ENCODE data around the gene FAM98B.
A peak's percentile ranks its signal among the peaks of the same experiment; 100 is the strongest.
"Not testable (repeated sequence)": the region's sequence is repeated elsewhere in the genome, so short reads cannot be mapped to it uniquely, and the experiment has no call there.

The FAM98B gene

DNA sequence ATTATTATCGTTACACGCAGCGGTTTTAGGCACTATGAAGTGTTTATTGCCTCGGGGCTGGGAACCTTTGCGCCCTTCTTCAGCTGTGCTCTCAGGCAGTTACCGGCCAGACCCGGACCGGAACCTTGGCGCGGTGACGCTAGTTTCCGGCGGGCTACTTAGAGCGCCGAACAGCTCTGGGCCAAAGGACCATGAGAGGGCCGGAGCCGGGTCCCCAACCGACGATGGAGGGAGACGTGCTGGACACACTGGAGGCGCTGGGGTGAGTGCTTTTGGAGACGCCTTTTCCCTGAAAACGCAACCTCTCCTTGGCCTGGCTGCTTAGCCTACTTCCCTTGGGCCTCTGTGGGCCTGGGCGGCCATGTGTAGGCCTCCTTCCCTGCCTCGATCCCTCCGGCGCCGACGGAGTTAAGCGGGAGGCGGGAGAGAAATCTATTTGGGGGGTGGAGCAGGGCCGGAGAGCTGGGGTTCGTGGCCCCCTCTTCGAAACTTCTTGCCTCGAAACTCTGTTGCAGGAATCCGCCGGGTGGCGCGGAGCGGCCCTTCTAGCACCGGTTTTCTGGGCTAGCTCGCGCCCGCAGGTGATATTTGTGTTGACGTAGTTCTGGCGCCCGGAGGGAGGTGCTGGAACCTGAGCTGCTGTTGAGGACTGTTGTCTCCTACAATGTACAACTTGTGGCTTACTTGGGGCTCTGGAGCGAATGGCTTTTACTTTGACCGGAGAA, at the start of gene FAM98B:
FAM98B (plus strand) TSS at position 157 of the 725 bp plus-strand sequence; CDS start at position 192, 35 bp downstream.
- peak; percentile 91 for DNase-seq (ENCODE audit: low spot score)

DNA sequence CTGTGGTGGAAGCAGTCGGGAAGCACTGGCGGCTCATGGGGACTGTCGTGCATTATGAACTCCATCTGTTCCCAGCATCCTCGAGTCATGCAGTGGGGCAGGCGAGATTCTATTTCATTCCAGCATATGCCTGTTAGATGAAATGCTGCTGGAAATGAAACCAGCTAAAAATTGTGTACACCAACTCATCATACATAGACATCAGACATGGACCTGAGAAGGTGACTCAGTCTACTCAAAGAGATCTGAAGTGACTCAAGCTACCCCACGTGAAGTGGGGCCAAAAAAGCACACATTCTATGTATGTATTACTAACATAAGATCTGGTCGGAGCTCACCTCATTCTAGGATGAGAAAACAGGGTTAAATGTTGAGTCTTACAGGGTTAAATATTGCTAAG, 47.5 kb upstream of the FAM98B start:
- no peak for DNase-seq (ENCODE audit: low spot score)

DNA sequence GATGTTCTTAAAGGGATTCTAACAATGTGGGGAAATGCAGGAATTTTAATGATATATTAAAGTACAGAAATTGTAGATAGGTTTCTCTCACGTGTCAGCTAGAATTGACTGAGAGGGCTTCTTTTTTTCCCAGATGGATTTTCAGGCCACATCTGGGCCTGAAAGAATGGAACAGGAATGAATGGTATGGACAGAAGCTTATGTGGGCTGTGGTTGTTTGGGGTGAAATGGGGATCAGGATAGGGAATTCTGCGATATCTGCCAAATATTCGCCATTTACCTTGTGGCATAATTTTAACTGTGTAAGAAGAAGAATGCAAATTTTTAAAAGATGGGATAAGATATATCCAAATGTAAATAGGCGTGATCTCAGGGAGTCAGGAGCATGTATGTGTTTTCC, 45.4 kb upstream of the FAM98B start:
- no peak for DNase-seq (ENCODE audit: low spot score)

DNA sequence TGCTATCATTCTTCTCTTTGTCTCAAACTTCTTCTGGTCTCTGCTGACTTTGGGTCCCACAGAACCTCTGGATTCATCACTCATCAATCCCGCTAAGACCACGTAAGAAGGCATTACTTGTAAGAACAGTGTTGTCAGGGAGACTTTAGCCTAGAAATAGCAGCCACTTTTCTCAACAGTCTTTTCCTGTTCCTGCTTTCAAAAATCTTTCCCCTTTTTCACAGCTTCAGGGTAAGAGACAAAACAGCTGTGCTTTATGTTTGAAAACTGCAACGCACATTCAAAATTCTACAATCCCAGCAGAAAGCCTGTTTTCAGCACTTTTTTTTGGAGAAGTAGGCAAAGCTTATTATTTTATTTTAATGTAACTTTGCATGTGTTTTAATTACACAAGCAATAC, 42.0 kb upstream of the FAM98B start:
- no peak for DNase-seq (ENCODE audit: low spot score)

DNA sequence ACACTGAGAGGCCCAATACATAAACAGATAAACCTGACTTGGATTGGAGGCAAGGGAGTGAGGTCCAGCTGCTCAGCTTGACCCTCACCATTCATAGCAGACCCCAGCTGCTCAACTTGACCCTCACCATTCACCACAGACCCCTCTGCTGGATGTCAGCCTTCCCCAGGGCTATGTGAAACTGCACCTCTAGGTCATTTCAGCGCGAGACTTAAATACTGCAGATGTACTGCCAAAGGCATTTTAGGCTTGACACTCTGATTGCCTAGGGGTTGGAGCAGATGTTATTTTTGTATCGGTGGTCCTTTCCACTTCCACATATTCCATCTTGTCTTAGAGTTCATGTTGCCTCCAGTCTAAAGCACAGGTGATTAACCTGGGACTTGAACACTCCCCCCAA, 41.5 kb upstream of the FAM98B start:
- no peak for DNase-seq (ENCODE audit: low spot score)

DNA sequence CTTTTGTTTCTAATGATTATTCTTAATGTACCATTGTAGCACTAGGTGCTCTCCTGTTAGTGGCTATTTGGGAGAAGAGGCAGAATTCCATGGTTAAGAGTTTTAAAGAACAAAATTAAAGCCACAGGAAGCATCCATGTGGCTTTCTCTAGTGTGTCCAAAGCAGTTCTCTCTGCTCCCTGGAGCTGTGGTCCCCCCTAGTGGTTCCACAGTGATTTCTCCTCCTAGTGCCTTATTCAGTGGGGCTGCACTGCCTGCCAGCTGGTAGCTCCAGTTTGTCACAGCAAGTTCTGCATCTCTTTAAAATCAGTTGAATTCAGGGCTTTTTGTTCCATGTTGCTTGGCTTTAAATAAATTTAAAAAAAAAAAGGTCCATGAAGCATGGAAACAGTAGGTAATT, 39.6 kb upstream of the FAM98B start:
- DNase-seq (ENCODE audit: low spot score) = no peak

DNA sequence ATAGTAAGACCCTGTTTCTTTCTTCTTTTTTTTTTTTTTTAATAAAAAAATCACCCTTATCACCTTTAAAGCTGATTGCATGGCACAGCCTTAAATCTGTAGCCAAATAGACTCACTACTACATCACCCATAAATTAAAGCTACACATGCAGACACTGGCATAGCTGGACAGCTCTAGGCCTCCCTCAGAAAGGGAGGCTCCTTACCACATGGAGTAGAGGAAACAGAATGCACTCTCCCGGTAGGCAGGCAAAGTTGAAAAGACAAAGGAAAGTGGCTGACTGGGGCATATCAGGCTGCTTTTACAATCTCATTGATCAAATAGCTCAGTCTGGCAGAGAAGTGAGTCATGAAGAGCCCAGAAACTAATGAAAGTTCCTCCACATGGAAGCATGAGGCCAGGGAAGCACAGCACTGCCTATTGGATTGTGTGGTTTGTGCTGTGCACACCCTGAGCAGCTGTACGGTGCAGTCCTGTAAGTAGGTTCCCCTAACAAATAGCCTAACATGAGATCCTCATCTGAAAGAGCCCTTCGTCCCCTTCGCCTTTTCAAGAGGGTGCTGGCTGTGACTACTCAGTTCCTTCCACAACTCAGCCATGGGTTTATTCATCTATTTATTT, 32.7 kb upstream of the FAM98B start:
- DNase-seq (ENCODE audit: low spot score) = no peak

DNA sequence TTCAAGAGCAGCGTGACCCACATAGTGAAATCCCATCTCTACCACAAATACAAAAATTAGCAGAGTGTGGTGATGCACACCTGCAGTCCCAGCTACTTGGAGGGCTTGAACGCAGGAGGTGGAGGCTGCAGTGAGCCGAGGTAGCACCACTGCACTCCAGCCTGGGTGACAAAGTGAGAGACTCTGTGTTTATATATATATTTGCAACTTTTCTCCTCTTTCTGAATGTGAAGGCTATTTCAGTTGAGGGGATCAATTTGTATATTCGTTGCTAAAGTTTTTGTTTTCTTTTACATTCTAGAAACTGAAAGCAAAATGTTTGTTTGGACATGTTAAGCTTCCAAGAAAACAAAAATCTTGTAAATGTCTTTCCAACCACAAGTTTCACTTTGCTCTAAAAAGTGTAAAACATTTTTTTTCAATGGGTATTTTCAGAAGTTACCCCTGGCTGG, 29.8 kb upstream of the FAM98B start:
- no peak for DNase-seq (ENCODE audit: low spot score)

DNA sequence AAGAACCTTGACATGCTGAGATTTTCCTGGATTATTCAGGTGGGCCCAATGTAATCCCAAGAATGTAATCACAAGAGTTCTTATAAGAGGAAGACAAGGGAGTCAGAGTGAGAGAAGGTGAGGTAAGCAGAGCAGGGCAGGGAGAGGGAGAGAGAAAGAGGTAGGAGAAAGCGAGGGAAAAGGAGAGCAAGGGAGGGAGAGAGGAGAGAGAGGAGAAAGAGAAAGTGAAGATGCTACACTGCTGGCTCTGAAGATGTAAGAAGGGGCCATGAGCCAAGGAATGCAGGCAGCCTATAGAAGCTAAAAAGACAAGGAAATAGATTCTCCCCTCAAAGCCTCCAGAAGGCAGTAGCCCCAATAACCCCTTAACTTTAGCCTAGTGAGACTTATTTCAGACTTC, 28.7 kb upstream of the FAM98B start:
- no peak for DNase-seq (ENCODE audit: low spot score)

DNA sequence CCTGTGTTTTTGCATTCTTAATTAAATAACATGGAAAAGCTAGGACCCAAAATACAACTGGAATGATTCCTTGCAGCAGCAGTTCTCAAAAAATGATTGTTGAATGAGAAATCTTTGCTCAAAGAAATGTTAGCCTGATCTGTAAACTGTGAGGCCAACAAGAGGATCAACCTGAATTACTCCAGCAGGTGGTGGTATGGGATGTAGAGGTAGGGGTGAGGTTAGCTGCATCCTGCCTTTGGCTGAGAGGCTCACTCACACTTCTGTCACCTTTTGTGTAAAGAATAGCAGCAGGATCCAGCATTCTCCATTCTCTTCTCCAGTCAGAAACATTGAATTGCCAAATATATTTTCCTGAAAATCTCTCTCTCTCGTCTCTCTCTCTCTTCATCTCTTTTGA, 26.5 kb upstream of the FAM98B start:
- DNase-seq (ENCODE audit: low spot score) = no peak

DNA sequence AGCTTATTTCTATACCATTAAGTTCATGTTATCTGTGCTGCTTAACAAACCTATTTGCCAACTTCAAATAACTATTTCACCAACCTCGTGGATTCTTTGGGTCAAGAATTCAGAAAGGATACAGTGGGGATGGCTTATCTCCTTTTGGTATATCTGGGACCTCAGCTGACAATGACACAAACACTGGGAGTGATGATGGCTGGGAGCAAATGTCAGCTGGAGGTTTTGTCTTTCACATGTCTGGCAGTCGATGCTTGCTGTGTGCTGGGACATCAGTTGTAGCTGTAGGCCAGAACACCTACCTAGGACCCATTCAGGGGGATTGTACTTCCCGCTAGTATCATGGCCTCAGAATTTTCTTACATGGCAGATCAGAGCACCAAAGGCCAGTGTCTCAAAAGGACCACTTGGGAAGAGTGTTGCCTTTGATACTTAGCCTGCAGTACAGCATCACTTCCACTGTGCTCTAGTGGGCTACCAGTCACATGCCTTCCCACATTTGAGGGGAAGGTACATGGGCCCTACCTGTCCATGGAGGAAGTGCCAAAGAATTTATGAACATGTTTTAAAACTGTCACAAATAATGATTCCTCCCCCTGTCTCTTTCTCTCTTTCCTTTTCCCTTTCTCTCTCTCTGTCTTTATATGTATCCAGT, 23.7 kb upstream of the FAM98B start:
- DNase-seq (ENCODE audit: low spot score) = no peak

DNA sequence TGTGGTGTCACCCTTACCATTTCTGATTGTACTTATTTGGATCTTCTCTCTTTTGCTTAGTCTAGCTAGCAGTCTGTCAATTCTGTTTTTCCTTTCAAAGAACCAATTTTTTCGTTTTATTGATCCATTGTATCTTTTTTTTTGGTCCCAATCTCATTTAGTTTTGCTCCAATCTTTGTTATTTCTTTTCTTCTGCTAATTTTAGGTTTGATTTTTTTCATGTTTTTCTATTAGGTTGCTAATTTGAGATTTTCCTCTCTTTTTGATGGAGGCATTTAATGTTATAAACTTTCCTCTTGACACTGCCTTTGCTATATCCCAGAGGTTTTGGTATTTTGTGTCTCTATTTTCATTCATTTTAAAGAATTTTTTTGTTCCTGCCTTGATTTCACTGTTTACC, 16.9 kb upstream of the FAM98B start:
- DNase-seq (ENCODE audit: low spot score) = no peak

DNA sequence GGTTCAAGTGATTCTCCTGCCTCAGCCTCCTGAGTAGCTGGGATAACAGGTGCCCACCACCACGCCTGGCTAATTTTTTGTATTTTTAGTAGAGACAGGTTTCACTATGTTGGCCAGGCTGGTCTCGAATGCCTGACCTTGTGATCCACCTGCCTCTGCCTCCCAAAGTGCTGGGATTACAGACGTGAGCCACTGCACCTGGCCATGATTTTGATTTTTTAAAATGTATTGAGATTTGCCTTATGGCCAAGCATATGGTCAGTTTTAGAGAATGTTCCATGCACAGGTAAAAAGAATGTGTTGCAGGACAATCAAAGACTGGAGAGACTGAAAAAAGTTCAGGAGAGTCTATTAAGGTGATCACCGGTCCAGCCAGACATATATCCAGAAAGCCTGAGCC, 16.3 kb upstream of the FAM98B start:
- not testable (repeated sequence) for DNase-seq (ENCODE audit: low spot score)

DNA sequence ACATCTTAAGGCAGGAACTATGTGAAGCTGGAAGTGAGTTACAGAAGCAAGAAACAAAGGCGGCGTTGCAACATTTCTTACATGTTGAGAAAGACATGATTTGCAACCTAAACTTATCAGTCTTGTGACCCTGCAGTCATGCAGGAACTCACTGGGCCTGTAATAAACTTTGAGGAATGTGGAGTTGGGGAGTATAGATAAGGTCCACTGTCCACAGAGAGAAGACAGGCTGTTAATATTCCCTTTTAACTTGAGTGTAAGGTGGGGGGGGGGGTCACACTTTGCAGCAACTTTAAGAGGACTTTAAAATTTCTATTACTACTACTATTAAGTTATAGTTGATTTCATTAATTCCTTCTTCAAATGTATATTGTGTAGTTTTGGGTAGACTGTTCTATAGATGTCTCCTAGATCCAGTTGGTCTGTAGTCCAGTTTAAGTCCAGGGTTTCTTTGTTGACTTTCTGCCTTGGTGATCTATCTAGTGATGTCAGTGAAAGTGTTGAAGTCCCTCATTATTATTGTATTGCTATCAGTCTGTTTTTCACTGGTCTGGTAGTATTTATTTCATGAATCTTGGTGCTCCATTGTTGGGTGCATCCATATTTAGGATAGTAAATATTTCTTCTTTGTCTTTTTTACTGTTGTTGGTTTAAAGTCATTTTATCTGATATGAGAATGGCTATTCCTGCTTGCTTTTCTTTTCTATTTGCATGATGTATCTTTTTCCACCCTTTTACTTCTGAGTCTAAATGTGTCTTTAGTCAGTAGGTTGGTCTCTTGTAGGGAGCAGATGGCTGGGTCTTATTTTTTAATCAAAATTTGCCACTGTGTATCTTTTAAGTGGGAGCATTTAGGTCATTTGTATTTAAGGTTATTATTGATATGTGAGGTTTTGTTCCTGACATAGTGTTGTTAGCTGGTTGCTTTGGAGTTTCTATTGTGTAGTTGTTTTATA, 15.6 kb upstream of the FAM98B start:
- no peak for DNase-seq (ENCODE audit: low spot score)

DNA sequence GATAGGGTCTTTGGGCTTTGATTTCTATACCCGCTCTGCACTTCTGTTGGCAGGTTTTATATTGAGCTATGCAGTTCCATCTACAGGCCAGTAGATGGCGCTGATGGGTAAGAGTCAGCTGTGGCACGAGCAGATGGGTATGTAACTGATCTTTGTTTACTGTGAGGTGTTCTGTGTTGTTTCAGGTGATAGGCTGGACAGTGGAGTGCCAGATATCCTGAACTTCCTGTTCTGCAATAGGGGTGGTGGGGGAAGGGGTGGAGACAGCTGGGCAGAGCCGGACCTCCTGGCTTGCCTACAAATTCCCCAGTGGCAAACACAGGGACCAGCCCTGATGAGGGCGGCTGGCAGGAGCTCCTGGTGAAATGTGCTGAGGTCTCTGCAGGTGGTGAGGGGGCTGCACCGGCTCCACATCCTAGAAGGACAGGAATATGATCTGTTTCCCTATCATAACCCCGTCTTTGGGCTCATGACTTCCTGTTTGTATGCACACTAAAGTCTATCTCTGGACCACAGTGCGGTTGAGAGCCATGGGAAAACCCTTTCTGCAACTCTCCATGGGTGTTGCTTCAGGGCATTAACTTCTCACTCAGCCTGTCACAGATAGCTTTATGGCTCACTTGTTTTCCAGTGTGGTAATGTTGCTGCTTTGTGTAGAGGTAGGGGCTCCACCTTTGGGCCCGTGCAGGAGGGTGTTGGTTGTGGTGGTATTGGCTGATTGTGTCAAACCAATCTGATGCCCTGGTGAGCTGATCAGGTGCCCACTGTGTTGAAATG, 13.4 kb upstream of the FAM98B start:
- peak; percentile 65 for DNase-seq (ENCODE audit: low spot score)

DNA sequence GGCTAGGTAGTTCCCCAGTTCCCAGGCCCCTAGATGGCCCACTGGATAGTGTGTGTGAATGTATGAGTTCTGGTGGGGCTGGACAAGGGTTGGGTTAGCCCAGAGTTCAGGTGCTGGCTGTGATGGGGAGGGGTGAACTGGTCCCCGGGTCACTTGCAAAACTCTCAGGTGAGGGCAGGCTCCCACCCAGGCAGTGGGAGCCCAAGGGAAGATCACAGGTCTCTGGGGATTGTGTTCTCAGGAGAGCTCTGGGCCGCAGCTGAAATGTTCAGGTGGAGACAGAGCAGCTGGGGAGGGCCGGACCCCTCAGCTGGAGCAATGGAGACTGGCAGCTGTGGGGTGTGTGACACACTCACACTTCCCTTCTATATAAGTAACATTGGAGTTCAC, 12.8 kb upstream of the FAM98B start:
- DNase-seq (ENCODE audit: low spot score) = no peak

DNA sequence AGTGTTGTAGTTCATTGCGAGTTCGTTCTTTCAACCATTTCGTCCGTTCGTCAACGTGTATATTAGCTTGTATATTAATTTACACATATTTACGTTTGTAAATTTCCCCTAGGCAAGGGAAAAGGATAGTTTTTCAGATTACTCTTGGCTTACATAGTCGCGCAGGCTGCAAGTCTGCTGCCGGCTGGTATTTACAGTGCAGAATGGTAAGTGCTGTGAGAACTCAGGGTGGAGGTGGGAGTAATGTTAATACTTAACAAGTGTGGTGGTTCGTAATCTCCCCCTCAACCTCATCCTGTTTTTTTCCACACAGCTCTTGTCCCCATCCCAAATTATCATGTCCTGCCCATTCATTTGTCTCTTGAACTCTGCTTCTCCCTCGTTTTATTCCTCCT, 766 bp downstream of the FAM98B start:
- DNase-seq (ENCODE audit: low spot score) = no peak

DNA sequence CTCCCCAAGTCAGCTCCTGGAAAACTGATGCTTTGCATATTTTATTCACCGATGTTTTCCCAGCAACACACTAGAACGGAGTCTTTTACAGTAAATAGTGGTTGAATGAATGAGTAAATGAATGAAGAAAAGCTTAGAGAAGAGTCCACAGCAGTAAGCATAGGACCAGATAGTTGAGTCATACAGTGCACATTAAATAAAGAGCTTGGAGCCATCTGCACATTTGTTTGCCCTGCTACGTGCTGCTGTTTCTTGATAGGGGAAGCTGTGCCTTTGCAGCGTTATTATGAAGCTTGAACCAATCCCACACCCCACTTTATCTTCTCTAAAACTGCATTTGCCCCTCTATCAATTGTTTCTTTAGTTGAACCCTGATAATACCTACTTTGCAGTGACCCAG, 1.2 kb downstream of the FAM98B start:
- no peak for DNase-seq (ENCODE audit: low spot score)

DNA sequence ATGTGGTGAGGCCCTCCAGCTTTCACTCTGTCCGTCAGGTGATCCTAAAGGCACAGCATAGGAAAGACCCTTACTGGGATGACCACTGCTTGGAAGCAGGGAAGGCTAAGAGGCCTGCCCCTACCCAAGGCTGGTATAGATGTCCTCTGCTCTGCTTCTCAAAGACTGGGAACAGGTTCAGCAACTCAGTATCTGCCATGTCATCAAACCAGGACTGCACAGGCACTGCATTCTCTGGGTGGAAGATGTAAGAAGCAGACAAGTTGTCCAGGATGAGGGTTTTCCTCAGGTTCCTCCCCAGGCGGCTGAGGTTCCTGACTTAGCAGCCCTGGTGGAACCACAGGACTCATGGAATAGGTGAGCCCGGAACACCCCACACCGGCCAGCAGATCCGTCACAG, 4.7 kb downstream of the FAM98B start:
- DNase-seq (ENCODE audit: low spot score) = no peak

DNA sequence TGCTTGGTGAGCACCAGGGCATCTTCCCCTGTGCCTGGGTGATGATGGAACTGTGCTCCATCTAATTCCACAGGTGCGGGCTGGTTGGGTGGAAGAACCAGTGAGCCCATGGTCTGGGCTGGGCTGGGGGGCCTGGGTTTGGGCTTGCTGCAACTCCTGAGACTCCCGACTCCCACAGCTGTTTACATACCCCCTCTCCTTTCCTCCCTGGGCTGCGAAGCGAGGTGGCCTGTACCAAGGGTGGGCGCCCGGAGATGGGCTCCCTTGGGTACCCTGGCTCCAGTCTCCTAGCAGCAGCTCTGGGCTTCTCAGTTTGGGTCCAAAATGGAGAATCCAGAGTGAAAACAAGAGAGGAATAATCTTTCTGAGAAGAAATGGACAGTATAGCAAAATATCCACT, 5.6 kb downstream of the FAM98B start:
- no peak for DNase-seq (ENCODE audit: low spot score)

DNA sequence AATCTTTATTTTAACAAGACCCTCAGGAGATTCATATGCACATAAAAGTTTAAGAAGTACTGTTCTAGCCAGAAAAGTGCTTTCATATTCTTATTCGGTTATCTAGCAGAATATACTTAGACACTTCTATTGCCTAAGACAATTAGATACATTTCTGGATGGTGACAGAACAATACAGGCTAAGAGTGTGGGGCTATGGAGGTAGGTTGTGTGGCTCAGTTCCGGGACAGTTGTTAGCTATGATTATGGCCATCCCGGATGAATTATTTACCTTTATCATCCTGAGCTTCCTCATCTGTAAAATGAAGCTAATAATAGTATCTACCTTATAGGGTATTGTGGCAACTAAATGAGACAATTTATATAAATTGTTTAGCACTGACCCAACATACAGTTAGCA, 6.6 kb downstream of the FAM98B start:
- no peak for DNase-seq (ENCODE audit: low spot score)
